Mesenchymal stem cell (in vitro differentiated cells and primary cell): Measurements from ENCODE around the gene DNASE2.

Experiments
- DNase-seq: peaks from one replicate; pipeline ENCODE4 v3.0.0-alpha.2; 2013
- H2AFZ ChIP-seq: one replicate; pipeline ENCODE4 v1.6.1; 2013; ENCODE audit warnings: low read depth, mild to moderate bottlenecking, control low read depth, inconsistent platforms, low read length, moderate library complexity
- H2AK5ac ChIP-seq: 2 replicates; pipeline ENCODE4 v1.6.1; 2013; ENCODE audit warnings: low read length, moderate library complexity, mild to moderate bottlenecking, inconsistent platforms; ENCODE audit not compliant: severe bottlenecking
- H2BK120ac ChIP-seq: one replicate; pipeline ENCODE4 v1.6.1; 2013; ENCODE audit warnings: low read depth, mild to moderate bottlenecking, inconsistent platforms, low read length, moderate library complexity
- H2BK12ac ChIP-seq, 2 experiments: one replicate each; pipeline ENCODE4 v1.6.1; 2013; ENCODE audit warnings: inconsistent platforms in 2 of 2, low read length in 2 of 2, mild to moderate bottlenecking in 2 of 2, moderate library complexity in 2 of 2, control low read depth in 1 of 2
- H2BK15ac ChIP-seq: one replicate; pipeline ENCODE4 v1.6.1; 2013; ENCODE audit warnings: mild to moderate bottlenecking, low read depth, inconsistent platforms; ENCODE audit not compliant: poor library complexity, severe bottlenecking
- H2BK5ac ChIP-seq: 2 replicates; pipeline ENCODE4 v1.6.1; 2013; ENCODE audit warnings: low read depth, mild to moderate bottlenecking, low read length, control low read depth, inconsistent platforms; ENCODE audit not compliant: poor library complexity, severe bottlenecking
- H3K14ac ChIP-seq, 2 experiments: one replicate each; pipeline ENCODE4 v1.6.1; 2013; ENCODE audit warnings: inconsistent platforms in 2 of 2, low read length in 2 of 2, control low read depth in 1 of 2, mild to moderate bottlenecking in 1 of 2, moderate library complexity in 1 of 2
- H3K18ac ChIP-seq, 2 experiments: one replicate each; pipeline ENCODE4 v1.6.1; 2013; ENCODE audit warnings: inconsistent platforms in 2 of 2, low read length in 2 of 2, control low read depth in 1 of 2, low read depth in 1 of 2, mild to moderate bottlenecking in 1 of 2
- H3K23ac ChIP-seq, 2 experiments: one replicate each; pipeline ENCODE4 v1.6.1; 2013; ENCODE audit warnings: inconsistent platforms in 2 of 2, low read length in 2 of 2, mild to moderate bottlenecking in 2 of 2, moderate library complexity in 2 of 2, control low read depth in 1 of 2
- H3K27ac ChIP-seq: 2 replicates; pipeline ENCODE4 v1.5.1; 2013; ENCODE audit warnings: mild to moderate bottlenecking, moderate library complexity, low read length, control low read depth, inconsistent platforms; ENCODE audit not compliant: poor library complexity, severe bottlenecking
- H3K27me3 ChIP-seq, 2 experiments: 2 replicates each; pipeline versions ENCODE4 v1.6.1 to v1.7.0; 2013; ENCODE audit warnings: low read length in 2 of 2, mild to moderate bottlenecking in 2 of 2, moderate library complexity in 2 of 2, control low read depth in 1 of 2, inconsistent platforms in 1 of 2; ENCODE audit not compliant: control insufficient read depth in 1 of 2, insufficient read depth in 1 of 2
- H3K36me3 ChIP-seq, 2 experiments: 2 replicates each; pipeline versions ENCODE4 v1.6.1 to v1.7.0; 2013; ENCODE audit warnings: low read length in 2 of 2, control low read depth in 1 of 2, inconsistent platforms in 1 of 2, low read depth in 1 of 2, mild to moderate bottlenecking in 1 of 2; ENCODE audit not compliant: insufficient read depth in 2 of 2, control insufficient read depth in 1 of 2
- H3K4ac ChIP-seq, 2 experiments: one replicate each; pipeline ENCODE4 v1.6.1; 2013; ENCODE audit warnings: inconsistent platforms in 2 of 2, low read length in 2 of 2, mild to moderate bottlenecking in 2 of 2, moderate library complexity in 2 of 2, control low read depth in 1 of 2, low read depth in 1 of 2
- H3K4me1 ChIP-seq: 2 replicates; pipeline ENCODE4 v1.6.1; 2013; ENCODE audit warnings: low read depth, low read length, control low read depth; ENCODE audit not compliant: control insufficient read depth, insufficient read depth
- H3K4me2 ChIP-seq: 2 replicates; pipeline ENCODE4 v1.6.1; 2013; ENCODE audit warnings: low read length, mild to moderate bottlenecking, inconsistent platforms; ENCODE audit not compliant: poor library complexity, severe bottlenecking
- H3K4me3 ChIP-seq, 2 experiments: 2 replicates each; pipeline versions ENCODE4 v1.5.1 to v1.7.0; 2013; ENCODE audit warnings: low read length in 2 of 2, mild to moderate bottlenecking in 2 of 2, control low read depth in 1 of 2, low read depth in 1 of 2; ENCODE audit not compliant: insufficient read depth in 1 of 2
- H3K79me1 ChIP-seq: replicated peaks from 2 replicates; pipeline ENCODE4 v1.6.1; 2013; ENCODE audit warnings: mild to moderate bottlenecking, control low read depth, low read length, inconsistent platforms; ENCODE audit not compliant: poor library complexity, severe bottlenecking
- H3K9ac ChIP-seq: 2 replicates; pipeline ENCODE4 v1.7.0; 2013; ENCODE audit warnings: mild to moderate bottlenecking, low read length, moderate library complexity
- H3K9me3 ChIP-seq: 2 replicates; pipeline ENCODE4 v1.7.0; 2013; ENCODE audit warnings: mild to moderate bottlenecking, low read length; ENCODE audit not compliant: control insufficient read depth
- H4K8ac ChIP-seq: one replicate; pipeline ENCODE4 v1.6.1; 2013; ENCODE audit warnings: inconsistent platforms, mild to moderate bottlenecking, low read length, moderate library complexity
- H4K91ac ChIP-seq: one replicate; pipeline ENCODE4 v1.6.1; 2013; ENCODE audit warnings: mild to moderate bottlenecking, low read length, inconsistent platforms
- WGBS: methylation state at CpG from one replicate; pipeline ENCODE4 v1.1.7; 2013; ENCODE audit warnings: mixed read lengths; 5-methylcytosine and 5-hydroxymethylcytosine counted together

Gene DNASE2

DNA sequence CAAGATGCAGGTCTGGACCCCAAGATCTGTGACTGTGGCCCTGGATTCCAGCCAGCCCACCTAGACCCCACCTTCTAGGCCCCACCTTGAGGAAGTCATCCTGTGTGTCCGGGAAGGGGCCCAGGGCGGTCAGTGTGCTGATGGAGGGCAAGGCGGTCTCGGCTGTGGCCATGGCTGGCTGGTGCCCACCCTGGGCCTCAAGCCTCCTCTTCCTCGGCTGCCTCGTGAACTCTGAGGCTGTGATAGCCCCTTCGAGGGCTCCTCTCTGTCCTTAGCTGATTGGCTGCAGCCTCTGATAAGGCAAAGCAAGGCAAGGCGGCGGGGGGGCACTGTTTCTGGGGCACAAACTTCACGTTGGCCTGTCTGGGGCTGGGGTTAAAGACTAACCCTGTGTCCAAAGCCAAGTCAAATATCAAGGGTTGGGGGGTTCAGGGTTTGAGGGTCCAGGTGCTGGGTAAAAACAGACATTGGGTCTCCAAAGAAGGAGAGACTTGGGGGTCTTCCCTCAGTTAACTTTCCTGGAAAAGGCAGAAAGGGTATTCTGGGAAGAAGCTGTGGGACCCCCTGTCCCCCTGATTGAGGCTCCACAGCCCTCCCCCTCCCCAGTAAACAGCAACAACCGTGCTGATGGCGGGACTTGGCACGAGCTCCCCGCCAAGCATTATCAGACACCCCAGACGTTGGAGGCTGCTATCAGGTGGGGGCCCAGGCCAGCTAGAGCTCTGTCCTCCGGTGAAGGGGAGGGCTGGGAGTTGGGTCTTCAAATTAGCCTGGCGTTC lies 5.9 kb upstream of the DNASE2 start, which contains the start of gene KLF1:
Gene KLF1 (minus strand): TSS at position 233 of the 779 bp plus-strand sequence. CDS start 61 bp downstream, at position 172.
- H2AK5ac ChIP-seq, result no peak within 1 kb of the TSS
- peak within 1 kb of the TSS in 1 of 2 experiments; percentile 70 for H3K23ac ChIP-seq
- WGBS, result 82% methylated on average over 16 of the region's 17 CpGs
- no peak within 1 kb of the TSS for H3K4me2 ChIP-seq
- H3K4me1 ChIP-seq, result peaks cover 22% of the 10 kb centered on the region
- no peak within 1 kb of the TSS for H3K14ac ChIP-seq
- H3K27ac ChIP-seq, result no peak within 1 kb of the TSS
- no peak within 1 kb of the TSS for H2AFZ ChIP-seq
- peaks cover 7% of the 10 kb centered on the region for H3K9me3 ChIP-seq
- no peak within 1 kb of the TSS for H2BK5ac ChIP-seq
- no peak within 1 kb of the TSS for H3K18ac ChIP-seq
- H3K9ac ChIP-seq, result no peak within 1 kb of the TSS
- no peak within 1 kb of the TSS for H4K8ac ChIP-seq
- no peak within 1 kb of the TSS for H4K91ac ChIP-seq
- no peak within 1 kb of the TSS for H3K4ac ChIP-seq
- H2BK12ac ChIP-seq, result peak within 1 kb of the TSS in 1 of 2 experiments; percentile 39
- H3K36me3 ChIP-seq, result no peaks in the 10 kb centered on the region
- H3K79me1 ChIP-seq, result peaks cover 10% of the 10 kb centered on the region
- no peak for DNase-seq
- no peak within 1 kb of the TSS for H2BK120ac ChIP-seq
- H3K27me3 ChIP-seq, result peaks cover 40 to 41% of the 10 kb centered on the region in 2 experiments
- H2BK15ac ChIP-seq, result no peak within 1 kb of the TSS
- H3K4me3 ChIP-seq, result no peak within 1 kb of the TSS

GRCh38 chr19:12886651-12886968 lies 5.4 kb upstream of the DNASE2 start:
- no peak overlapping the region for H2BK12ac ChIP-seq
- H3K79me1 ChIP-seq, result peaks cover 6% of the 10 kb centered on the region
- 71% methylated on average over 3 of the region's 5 CpGs for WGBS
- no peak overlapping the region for H3K14ac ChIP-seq
- H3K4me2 ChIP-seq, result no peak overlapping the region
- H4K91ac ChIP-seq, result no peak overlapping the region
- H2BK15ac ChIP-seq, result no peak overlapping the region
- peaks cover 40 to 41% of the 10 kb centered on the region in 2 experiments for H3K27me3 ChIP-seq
- H3K18ac ChIP-seq, result no peak overlapping the region
- no peak overlapping the region for H3K4ac ChIP-seq
- H2BK120ac ChIP-seq, result no peak overlapping the region
- H3K23ac ChIP-seq, result no peak overlapping the region
- H3K9ac ChIP-seq, result no peak overlapping the region
- H2AK5ac ChIP-seq, result no peak overlapping the region
- no peak overlapping the region for H4K8ac ChIP-seq
- H3K27ac ChIP-seq, result no peak overlapping the region
- peaks cover 7% of the 10 kb centered on the region for H3K9me3 ChIP-seq
- DNase-seq, result no peak
- H2BK5ac ChIP-seq, result no peak overlapping the region
- no peaks in the 10 kb centered on the region for H3K36me3 ChIP-seq
- H2AFZ ChIP-seq, result no peak overlapping the region
- peaks cover 18% of the 10 kb centered on the region for H3K4me1 ChIP-seq
- no peak overlapping the region for H3K4me3 ChIP-seq

DNA sequence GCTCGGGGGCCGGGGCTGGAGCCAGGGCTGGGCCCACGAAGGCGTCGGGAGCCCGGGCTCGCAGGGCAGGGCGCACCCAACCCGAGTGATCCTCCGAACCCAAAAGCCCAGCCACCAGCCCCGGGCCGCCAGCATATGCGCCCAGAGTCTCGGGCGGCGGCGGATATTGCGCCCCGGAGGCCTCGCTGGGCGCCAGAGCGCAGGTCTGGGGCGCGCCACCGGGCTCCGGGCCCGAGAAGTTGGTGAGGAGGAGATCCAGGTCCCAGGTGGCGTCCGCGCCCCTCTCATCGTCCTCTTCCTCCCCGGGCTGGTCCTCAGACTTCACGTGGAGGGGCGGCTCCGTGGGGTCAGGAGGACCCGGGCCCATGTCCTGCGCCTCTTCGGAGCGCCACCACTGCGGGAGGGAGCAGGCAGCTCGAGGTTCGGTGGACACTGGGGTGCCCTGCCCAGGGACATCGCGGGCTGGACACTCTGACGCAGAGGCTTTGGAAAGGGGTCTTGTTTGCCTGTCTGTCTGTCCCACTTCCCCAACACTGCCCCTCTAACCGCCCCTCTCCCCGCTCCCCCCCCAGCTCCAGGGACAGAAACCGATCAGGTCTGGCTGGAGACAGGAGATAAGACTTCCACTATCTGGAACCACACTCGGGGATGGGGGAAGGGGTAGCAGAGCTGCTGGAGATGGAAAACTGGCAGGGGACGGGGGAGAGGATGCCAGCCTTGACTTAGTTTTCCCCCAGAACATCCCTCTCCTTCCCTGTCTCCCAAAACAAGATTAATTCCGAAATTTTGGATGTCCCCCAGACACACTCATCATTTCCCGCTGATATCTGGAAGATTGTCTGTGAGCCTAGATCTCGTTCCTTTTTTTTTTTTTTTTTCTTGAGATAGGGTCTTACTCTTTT lies 4.8 kb upstream of the DNASE2 start:
- Histone ChIP-seq H2BK5ac (no peak overlapping the region), H3K9ac (no peak overlapping the region), H3K4me3 (peak overlapping the region in 1 of 2 experiments; percentile 68), H3K14ac (no peak overlapping the region), H4K91ac (no peak overlapping the region), H3K23ac (peak overlapping the region in 1 of 2 experiments; percentile 70), H3K18ac (peak overlapping the region in 1 of 2 experiments; percentile 42), H2BK15ac (no peak overlapping the region), H2AK5ac (no peak overlapping the region), H2BK120ac (no peak overlapping the region), H3K27ac (no peak overlapping the region), H4K8ac (no peak overlapping the region), H3K4ac (no peak overlapping the region), H3K36me3 (no peaks in the 10 kb centered on the region), H3K9me3 (peaks cover 7% of the 10 kb centered on the region), H2AFZ (no peak overlapping the region), H3K79me1 (no peaks in the 10 kb centered on the region), H3K4me1 (peaks cover 15% of the 10 kb centered on the region), H3K27me3 (peaks cover 40 to 41% of the 10 kb centered on the region in 2 experiments), H2BK12ac (no peak overlapping the region), H3K4me2 (no peak overlapping the region)
- WGBS, result 4% methylated on average over 45 of the region's 53 CpGs
- no peak for DNase-seq
